Suprapubic skin (tissue), 4 donors: Measurements from ENCODE around the gene GCNA. TPM values are rescaled to one million over a fixed set of nuclear protein-coding genes. Genes with fewer than 3 reads are reported as not detected.

Experiments used
- DNase-seq, 2 donors: peaks; one replicate each; pipeline ENCODE4 v3.0.0-alpha.2; 2019; ENCODE audit warnings: low spot score in 2 of 2
- H3K27ac ChIP-seq: fragments of 200-600 bp; sonication (generic); one replicate; pipeline ENCODE4 v1.5.1; 2019
- H3K27me3 ChIP-seq: fragments of 200-600 bp; sonication (generic); one replicate; pipeline ENCODE4 v1.5.1; 2019
- H3K36me3 ChIP-seq: fragments of 200-600 bp; sonication (generic); one replicate; pipeline ENCODE4 v1.5.1; 2019
- H3K4me1 ChIP-seq: fragments of 200-600 bp; sonication (generic); one replicate; pipeline ENCODE4 v1.5.1; 2019
- H3K4me3 ChIP-seq: fragments of 200-600 bp; sonication (generic); one replicate; pipeline ENCODE4 v1.5.1; 2019; ENCODE audit warnings: mild to moderate bottlenecking
- H3K9me3 ChIP-seq: fragments of 200-600 bp; sonication (generic); one replicate; pipeline ENCODE4 v1.5.1; 2019
- EP300 ChIP-seq: sonication (generic); formaldehyde crosslinking; IDR thresholded peaks from one replicate; pipeline ENCODE4 v1.6.1; 2017; ENCODE audit warnings: antibody characterized with exemption
- POLR2A ChIP-seq, 2 donors: fragments of 450-650 bp; IDR thresholded peaks; one replicate each; pipeline ENCODE4 v1.6.1; 2017; ENCODE audit warnings: antibody characterized with exemption in 2 of 2, mild to moderate bottlenecking in 2 of 2, moderate library complexity in 2 of 2
- POLR2AphosphoS5 ChIP-seq, 3 donors: sonication (generic); formaldehyde crosslinking; IDR thresholded peaks; one replicate each; pipeline ENCODE4 v1.6.1; 2017; ENCODE audit warnings: antibody characterized with exemption in 3 of 3
- whole genome bisulfite sequencing: methylation state at CpG from one replicate; pipeline ENCODE4 v1.1.5; 2018; 5-methylcytosine and 5-hydroxymethylcytosine counted together
- total RNA-seq, 4 donors: library from RNA; depleted of rRNA; stranded (reverse); fragments of >200 nt; gene quantifications; one replicate each; pipeline ENCODE4 v1.1.0, GENCODE V29; 2016
- TF ChIP-seq, protein P1 (sequence below), 2 donors: fragments of 200-600 bp in 1 of 2; fragments of 450-650 bp in 1 of 2; sonication (generic) in 1 of 2; IDR thresholded peaks; one replicate each; pipeline ENCODE4 v1.5.1; 2016 to 2019; ENCODE audit warnings: antibody characterized with exemption in 2 of 2, mild to moderate bottlenecking in 1 of 2, moderate library complexity in 1 of 2

Gene GCNA
- total RNA-seq, 4 donors from 2014 or later: 0.47 to 5.5 (median 0.99) TPM

DNA sequence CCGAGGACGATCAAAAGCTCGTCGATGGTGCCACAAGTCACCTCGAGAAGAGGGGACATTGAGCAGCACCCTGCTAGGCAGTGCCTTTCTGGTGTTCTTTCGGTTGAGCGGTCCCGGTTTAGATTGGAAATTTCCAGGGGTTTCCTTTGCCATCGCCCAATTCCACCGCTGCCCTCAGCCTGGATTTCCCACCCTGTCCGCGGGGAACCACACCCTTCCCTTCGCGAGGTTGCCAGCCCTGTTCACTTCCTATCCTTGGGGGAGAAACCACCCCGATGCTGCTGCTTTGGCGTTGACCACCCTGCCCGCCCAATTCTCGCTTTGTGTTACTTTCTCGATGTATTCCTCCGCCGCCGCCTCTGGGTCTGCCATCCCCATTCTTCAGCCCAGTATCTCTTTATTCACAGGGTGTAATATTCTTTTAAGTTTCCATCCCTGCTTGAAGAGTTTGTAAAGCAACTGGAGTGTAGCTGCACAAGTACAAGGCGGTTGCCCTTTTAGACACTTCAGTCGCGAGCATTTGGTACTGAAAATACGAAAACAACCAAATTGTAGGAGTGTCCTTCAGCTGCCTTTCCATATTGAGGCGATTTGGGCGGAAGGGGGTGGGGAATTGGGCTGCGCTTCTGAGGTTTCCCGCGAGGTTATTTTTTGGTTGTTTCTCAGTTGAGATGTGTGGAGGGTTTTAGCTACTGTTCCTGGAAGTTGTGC lies 44.2 kb upstream of the GCNA start:
- TF ChIP-seq EP300: no peak
- TF ChIP-seq, protein P1, sequence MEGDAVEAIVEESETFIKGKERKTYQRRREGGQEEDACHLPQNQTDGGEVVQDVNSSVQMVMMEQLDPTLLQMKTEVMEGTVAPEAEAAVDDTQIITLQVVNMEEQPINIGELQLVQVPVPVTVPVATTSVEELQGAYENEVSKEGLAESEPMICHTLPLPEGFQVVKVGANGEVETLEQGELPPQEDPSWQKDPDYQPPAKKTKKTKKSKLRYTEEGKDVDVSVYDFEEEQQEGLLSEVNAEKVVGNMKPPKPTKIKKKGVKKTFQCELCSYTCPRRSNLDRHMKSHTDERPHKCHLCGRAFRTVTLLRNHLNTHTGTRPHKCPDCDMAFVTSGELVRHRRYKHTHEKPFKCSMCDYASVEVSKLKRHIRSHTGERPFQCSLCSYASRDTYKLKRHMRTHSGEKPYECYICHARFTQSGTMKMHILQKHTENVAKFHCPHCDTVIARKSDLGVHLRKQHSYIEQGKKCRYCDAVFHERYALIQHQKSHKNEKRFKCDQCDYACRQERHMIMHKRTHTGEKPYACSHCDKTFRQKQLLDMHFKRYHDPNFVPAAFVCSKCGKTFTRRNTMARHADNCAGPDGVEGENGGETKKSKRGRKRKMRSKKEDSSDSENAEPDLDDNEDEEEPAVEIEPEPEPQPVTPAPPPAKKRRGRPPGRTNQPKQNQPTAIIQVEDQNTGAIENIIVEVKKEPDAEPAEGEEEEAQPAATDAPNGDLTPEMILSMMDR (IDR thresholded peaks at IDR 0.05): no peak
- TF ChIP-seq POLR2A (IDR thresholded peaks at IDR 0.05): no peak
- TF ChIP-seq POLR2AphosphoS5 (IDR thresholded peaks at IDR 0.05): no peak
- no peaks in the 10 kb centered on the region for H3K27me3 ChIP-seq
- peak; percentile 72 to 75 for DNase-seq
- WGBS: 33% methylated on average over 31 of the region's 31 CpGs
- H3K4me3 ChIP-seq: peak overlapping the region; percentile 70
- H3K36me3 ChIP-seq: no peaks in the 10 kb centered on the region
- H3K27ac ChIP-seq: peak overlapping the region; percentile 95
- no peaks in the 10 kb centered on the region for H3K9me3 ChIP-seq
- peaks cover 24% of the 10 kb centered on the region for H3K4me1 ChIP-seq

DNA sequence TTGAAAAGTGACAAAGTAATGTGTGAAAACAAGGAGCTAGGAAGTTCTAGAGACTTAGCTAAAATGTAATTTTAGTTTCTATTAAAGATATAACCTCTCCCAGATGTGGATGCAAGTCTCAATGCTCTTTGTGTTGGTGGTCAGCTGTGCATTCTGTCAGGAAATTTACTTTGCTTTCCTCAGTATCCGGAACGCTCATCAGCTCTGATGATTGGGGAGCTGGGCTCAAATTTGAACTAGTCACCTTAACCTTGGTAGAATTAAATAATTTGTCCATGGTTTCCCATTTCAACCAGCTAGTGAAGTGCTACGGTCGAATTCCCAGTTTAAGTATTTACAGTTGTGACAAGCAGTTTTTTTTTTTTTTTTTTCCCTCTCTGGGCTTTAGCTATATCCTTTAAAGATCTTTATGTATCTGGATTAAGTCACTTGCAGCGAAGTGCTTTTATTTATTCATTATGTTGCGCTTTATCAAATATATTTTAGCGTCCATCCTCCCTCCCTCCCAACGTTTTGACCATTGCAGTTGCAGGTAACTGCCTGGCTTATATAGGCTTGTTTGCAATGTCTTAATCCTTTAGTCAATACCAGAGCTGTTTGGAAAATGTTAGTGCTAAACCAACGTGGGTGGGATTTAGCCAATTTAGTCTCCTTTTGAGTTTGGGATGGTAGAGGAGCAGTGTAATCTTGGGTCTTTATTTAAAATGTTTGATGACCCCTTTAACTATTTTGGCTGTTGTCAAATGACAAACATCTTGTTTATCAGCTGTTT lies 43.3 kb upstream of the GCNA start:
- Histone ChIP-seq H3K36me3 (no peaks in the 10 kb centered on the region), H3K4me1 (peaks cover 32% of the 10 kb centered on the region), H3K4me3 (peak overlapping the region; percentile 70), H3K27ac (peak overlapping the region; percentile 95), H3K27me3 (no peaks in the 10 kb centered on the region), H3K9me3 (no peaks in the 10 kb centered on the region)
- TF ChIP-seq POLR2AphosphoS5 (IDR thresholded peaks at IDR 0.05): no peak
- TF ChIP-seq, protein P1 (IDR thresholded peaks at IDR 0.05): no peak
- no peak for TF ChIP-seq EP300
- TF ChIP-seq POLR2A (IDR thresholded peaks at IDR 0.05): no peak
- DNase-seq: no peak
- WGBS: 30% methylated on average over 9 of the region's 9 CpGs

DNA sequence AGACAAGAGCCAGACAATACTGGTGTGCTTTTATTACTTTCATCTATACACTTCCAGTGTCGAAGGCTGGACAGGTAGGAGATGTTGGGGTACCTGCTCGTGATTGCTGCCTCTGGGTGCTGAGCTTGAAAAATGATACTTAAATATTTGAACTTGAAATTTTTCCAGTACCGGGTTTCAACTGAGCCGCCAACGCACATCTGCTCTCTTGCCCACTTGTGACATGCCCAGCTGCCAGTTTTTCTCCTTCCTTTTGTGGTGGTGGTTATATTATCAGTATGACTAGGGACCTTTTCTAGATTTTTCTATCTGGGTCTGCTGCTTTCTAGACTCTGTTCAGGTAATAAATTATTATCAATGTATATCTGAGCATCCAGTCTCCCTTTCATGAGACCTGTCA lies 42.0 kb upstream of the GCNA start:
- no peak overlapping the region for H3K27ac ChIP-seq
- 32% methylated on average over 5 of the region's 5 CpGs for WGBS
- H3K4me1 ChIP-seq: peaks cover 40% of the 10 kb centered on the region
- H3K27me3 ChIP-seq: no peaks in the 10 kb centered on the region
- no peak for DNase-seq
- H3K36me3 ChIP-seq: no peaks in the 10 kb centered on the region
- H3K4me3 ChIP-seq: peak overlapping the region; percentile 70
- TF ChIP-seq, protein P1 (IDR thresholded peaks at IDR 0.05): no peak
- TF ChIP-seq EP300 (no peak), POLR2A (IDR thresholded peaks at IDR 0.05) (no peak), POLR2AphosphoS5 (IDR thresholded peaks at IDR 0.05) (no peak)
- H3K9me3 ChIP-seq: no peaks in the 10 kb centered on the region

DNA sequence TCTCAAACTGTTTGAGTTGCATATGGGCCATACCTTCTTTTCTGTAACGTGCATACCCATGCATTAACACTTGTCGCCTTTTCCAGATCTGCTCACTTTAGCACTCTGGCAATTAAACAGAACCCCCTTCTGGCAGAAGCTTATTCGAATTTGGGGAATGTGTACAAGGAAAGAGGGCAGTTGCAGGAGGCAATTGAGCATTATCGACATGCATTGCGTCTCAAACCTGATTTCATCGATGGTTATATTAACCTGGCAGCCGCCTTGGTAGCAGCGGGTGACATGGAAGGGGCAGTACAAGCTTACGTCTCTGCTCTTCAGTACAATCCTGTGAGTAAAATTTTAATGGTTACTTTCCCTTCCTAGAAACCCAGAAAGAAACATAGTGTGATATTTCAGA lies 40.5 kb upstream of the GCNA start:
- WGBS: 80% methylated on average over 9 of the region's 9 CpGs
- DNase-seq: no peak

More for the DNA sequence above, 40.5 kb upstream of the GCNA start:
- TF ChIP-seq POLR2AphosphoS5 (IDR thresholded peaks at IDR 0.05): no peak
- TF ChIP-seq EP300: no peak
- TF ChIP-seq, protein P1 (IDR thresholded peaks at IDR 0.05): no peak
- no peak for TF ChIP-seq POLR2A (IDR thresholded peaks at IDR 0.05)
- no peaks in the 10 kb centered on the region for H3K9me3 ChIP-seq
- H3K4me1 ChIP-seq: peaks cover 44% of the 10 kb centered on the region
- no peaks in the 10 kb centered on the region for H3K36me3 ChIP-seq
- H3K4me3 ChIP-seq: no peak overlapping the region
- no peaks in the 10 kb centered on the region for H3K27me3 ChIP-seq
- H3K27ac ChIP-seq: no peak overlapping the region
